GM18520 (cell line): ENCODE results near the gene GID4.

ENCODE experiments used
- ATAC-seq: cut with Tn5 transposase; IDR thresholded peaks from one replicate; pipeline ENCODE4 v1.9.1; 2021; ENCODE audit not compliant: unreplicated experiment

The GID4 gene

DNA sequence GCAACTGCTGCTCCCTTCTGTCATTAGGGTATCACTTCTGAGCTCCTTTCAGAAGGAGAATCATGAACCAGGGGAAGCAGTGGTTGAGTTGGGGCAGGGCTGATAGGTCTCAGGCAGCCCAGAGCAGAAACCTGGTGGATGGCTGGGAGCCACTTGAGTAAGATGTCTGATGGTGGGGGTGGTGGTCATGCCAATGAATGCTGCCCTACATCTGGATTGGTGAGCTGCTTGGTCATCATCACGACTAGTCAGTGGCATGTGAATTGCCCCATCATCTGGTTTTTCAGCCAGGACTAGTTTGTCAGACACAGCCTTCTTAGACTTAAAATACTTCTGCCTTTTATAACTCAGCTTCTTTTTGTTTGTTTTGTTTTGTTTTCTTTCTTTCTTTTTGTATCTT is 2.6 kb downstream of the GID4 start:
- ATAC-seq = no peak

DNA sequence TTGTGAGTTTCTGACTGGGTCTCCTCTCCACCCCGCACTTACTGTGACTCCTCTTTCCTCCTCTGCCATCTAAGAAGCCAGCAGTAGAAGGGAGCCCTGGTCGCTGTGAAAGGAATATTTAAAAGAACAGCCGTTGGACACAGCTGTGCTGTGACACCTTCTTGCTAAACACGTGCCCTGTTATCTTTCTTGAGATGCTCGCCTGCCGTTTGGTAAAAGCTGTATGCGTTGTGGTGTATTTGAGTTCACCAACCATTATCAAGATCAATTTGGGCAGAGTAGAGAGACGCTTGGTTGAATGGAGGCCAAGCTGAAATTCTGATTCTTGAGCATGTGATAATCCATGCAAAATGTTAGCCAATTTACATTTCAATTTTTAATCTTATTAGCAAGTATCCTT is 3.8 kb downstream of the GID4 start:
- ATAC-seq = no peak

DNA sequence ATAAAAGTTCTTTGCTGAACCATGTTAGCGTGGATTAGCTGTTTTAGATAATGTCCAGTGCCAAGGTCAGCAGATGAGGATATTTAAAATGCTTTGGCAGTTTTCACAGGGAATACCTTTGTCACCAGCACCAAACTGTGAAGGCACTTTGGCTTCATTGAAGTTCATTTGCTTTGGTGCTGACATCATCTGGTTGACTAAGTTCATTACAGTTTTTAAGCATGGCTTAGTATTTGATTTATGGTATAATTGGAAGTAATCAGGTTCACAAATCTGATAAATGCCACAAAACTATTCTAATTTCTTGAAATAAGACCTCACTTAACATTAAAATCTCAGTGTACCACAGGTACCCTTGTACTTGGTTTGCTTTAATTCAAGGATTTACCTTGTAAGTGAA is 4.3 kb downstream of the GID4 start:
- no peak for ATAC-seq

DNA sequence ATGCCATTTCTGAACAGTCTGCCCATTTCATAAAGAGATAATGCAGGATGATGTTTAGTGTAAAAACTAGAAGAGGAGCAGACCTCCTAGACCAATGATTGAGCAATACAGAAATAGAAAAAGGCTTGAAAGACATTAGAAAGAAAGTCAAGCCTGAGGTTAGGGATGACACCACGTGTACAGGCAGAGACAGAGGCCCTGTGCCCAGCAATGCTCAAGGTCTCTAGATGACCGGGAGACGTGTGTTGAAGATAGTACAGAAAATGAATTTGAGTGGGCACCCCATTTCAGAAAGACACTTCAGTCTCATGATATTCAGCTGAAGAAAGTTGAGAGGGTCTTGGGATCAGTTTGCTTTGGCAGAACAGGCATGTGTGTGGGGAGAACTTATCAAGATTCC is 5.4 kb downstream of the GID4 start:
- no peak for ATAC-seq

DNA sequence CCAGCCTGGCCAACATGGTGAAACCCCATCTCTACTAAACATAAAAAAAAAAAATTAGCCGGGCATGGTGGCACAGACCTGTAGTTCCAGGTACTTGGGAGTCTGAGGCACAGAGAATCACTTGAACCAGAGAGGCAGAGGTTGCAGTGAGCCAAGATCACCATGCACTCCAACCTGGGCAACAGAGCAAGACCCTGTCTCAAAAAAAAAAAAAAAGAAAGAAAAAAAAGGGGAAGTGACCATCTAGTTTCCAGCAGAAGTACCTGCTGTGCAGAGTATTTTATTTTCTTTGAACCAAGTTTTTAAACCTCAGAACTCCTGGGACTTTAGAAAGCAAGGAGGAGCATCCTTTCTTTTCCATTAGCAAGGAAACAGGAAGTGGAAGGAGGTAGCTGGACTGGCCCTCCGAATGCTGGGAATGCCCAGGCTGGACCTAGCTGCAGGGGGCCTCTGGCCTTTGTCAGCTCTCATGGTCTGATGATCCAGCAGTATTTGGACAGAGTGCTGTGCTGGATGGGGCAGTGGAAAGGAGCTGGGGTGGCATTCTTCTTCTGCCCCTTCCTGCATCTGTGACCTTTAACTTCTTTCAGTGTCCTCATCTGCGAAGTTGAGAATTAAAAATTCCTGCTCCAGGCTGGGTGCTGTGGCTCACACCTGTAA is 6.6 kb downstream of the GID4 start:
- no peak for ATAC-seq

DNA sequence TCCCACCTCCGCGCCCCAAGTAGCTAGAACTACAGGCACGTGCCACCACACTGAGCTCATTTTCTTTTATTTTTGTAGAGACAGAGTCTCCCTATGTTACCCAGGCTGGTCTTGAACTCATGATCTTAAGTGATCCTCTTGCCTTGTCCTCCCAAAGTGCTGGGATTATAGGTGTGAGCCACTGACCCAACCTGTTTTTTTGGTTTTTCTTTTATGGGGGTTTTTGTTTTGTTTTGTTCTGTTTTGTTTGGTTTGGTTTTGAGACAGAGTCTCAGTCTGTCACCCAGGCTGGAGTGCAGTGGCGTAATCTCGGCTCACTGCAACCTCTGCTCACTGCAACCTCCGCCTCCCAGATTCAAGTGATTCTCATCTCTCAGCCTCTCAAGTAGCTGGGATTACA is 16.4 kb downstream of the GID4 start:
- ATAC-seq = no peak

DNA sequence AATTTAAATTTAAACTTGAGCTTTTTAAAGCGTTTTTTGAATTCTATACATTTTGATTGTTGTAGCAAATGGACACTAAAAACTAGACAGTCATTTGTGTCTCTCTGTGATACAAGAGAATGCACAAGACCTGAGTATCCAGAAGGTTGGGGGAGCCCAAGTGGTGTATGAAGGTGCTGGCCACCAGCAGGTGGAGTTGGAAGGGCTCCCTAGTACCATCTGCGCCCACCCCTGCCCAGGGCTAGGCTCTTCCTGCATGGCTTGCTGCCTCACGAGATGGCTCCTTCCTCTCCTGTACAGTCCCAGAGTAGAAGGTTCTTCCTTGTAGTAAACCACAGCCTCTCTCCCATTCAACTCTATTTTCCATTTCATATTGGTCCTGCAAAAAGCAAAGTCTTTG is 17.0 kb downstream of the GID4 start:
- ATAC-seq = no peak

DNA sequence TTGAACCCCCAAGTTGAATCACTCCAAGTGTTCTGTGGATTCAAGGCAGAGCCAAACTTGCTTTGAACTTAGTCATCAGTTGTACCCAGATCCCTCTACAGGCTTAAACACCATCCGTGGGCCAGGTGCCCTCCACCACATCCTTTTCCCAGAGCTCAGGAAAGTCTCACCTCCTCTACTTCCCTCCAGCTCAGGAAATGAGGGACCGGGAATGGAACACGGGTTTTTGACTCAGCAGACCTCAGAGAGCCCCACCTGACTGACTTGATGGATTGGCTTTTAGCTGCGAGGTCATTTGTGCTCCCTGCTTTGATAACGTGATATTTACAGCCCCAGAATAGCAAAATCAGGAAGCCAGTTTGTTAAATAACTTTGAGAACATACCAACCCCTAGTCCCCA is 20.1 kb downstream of the GID4 start:
- ATAC-seq = no peak

DNA sequence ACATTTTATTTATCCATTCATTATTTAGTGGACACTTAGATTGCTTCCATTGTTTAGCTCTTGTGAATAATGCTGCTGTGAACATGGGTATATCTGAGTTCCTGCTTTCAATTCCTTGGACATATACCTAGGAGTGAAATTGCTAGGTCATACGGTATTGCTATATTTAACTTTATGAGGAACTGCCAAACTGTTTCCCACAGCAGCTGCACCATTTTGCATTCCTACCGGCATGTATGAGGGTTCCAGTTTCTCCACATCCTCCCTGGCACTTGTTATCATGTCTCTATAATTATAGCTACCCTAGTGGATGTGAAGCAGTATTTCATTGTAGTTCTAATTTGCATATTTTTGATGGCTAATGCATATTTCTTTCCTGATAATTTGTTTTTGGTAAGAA is 24.8 kb downstream of the GID4 start:
- ATAC-seq = no peak

DNA sequence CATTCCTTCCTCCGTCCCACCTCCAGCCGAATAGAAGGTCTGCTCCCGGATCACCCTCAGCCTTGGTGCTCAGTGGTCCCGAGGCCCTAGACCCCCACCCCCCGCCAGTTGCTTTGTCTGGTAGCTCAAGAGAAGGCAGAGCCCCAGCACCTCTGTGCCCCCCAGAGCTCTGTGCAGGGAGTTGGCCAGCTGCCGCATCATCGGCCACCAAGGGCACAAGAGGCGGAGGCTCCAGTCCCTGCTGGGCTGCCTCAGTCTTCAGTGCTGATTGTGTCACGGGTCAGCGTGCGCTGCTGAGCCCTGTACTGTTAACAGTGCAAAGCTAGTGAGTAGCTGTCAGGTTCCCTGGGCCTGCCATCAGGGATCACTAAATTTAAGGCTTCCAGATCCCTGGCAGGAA is 26.3 kb downstream of the GID4 start:
- no peak for ATAC-seq

DNA sequence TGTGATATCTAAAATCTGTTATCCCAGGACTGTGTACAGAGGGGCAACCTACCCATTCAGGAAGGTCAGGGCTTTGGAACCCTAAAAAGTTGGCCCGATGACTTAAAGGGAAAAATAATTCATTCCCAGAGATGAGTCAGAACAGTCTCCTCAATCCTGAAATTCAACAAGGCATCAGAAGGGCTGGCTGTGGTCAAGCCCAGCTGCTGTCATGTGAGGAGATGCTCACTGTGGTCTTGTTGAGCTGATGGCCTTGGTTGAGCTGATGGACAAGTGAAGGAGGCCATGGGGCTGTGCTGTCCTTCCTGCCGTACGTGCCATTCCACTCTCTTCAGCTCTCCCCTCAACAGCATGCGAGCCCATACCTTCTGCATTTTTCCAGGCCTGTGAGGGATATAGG is 27.7 kb downstream of the GID4 start:
- ATAC-seq = no peak

DNA sequence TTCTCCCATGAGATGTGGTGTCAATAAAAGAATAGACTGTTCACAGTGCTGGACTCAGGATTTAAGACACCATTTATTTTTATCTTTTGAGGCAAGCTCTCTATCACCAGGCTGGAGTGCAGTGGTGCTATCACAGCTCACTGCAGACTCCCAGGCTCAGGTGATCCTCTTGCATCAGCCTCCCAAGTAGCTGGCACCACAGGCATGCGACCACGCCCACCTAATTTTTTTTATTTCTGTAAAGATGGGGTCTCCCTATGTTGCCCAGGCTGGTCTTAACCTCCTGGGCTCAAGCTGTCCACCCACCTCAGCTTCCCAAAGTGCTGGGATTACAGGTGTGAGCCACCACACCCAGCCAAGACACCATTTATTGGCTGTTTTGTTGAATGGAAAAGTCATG is 29.9 kb downstream of the GID4 start:
- no peak for ATAC-seq

DNA sequence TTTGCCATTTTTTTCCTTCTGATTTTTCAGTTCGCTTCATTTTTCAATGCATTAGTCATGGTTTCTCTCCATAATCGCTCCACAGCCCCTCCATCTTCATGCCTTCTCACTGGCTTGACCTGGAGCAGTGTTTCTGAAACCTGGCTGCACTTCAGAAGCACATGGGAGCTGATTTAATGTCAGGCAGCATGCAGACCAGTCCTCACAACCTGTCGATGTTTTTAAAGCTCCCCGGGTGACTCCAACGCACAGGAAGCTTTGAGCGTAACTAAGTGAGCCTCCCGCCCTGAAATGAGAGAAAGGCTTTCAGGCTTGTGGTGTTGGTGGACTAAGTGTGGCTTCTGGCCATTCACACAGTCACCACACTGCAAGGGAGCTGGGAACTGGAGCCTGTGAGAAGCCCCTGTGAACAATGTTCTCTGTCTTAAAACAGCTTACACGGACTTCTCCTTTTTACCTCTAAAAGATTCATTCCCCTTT is 31.7 kb downstream of the GID4 start:
- ATAC-seq = no peak

DNA sequence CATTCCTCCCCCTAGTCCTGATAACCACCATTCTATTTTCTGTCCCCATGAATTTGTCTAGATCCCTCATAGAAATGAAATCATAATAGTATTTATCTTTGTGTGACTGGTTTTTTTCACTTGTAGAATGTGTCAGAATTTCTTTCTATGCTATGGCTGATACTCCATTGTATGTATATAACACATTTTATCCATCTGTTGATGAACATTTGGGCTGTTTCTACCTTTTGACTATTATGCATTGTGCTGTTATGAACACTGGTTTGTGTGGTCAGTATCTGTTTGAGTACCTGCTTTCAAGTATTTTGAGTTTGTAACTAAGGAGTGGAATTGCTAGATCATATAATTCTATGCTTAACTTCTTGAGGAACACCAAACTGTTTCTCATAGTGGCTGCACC is 32.5 kb downstream of the GID4 start:
- ATAC-seq = no peak

DNA sequence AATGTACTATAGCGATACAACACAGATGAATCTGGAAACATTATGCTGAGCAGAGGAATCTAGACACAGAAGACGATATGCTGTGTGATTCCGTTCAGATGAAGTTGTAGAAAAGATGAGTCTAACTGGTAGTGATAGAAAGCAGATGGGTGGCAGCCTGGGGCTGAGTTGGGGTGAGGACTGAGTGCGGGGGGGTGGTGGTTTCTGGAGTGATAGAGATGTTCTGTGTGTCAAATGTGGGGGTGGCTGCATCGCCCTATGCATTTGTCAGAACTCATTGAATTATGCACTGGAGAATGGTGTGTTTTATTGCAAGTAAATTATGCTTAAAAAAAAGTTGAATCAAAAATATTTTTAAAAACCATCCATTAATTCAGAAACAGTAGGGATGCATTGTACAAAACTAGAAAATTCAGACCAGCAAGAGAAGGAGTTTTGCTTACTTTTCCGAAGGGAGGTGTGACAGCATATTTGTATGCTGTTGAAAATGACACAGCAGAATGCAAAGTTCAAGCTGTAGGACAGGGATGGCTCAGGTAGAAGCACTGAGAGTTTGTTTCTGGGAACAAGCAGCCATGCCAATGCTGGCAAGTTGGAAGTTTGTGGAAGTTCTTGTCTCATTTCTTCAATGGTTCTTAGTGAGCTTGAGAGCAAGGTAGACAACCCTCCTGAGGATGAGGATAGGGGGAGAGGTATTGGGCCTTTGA is 35.5 kb downstream of the GID4 start:
- no peak for ATAC-seq

DNA sequence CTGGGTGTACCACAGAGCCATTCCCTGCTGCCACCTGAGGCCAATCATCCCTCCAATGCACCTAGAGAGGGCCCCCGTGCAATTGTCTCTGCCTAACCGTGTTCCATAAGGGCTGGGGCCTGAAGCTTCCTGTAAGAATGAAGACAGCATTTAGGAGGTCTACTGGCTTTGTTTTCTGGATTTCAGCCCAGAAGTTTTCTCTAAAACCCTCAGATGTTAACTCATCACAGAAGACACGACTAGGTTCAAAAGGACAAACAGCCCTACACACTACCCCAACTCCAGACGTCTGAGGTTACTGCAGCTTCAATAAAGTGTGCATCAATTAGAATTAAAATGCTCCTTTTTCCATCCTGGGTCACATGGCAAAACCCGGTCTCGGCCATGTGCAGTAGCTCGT is 37.7 kb downstream of the GID4 start:
- no peak for ATAC-seq

DNA sequence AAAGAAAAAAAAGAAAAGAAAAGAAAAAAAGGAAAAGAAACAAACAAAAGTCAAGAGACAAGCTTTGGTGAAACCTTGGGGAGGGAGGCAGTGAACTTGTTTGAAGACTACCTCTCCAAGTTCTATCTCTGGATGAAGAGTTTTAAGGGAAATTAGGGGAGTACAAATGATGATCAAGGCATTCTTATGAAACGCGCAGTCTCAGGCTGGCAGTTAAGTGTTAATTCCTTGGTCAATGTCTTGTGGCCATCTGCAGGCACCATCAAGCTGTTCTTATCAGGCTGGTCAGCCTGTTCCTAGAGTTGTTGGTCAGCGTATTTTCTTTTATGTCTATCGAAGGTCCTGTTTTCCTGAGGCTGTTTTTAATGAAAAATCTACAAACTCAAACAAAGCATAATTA is 40.3 kb downstream of the GID4 start:
- ATAC-seq = no peak

DNA sequence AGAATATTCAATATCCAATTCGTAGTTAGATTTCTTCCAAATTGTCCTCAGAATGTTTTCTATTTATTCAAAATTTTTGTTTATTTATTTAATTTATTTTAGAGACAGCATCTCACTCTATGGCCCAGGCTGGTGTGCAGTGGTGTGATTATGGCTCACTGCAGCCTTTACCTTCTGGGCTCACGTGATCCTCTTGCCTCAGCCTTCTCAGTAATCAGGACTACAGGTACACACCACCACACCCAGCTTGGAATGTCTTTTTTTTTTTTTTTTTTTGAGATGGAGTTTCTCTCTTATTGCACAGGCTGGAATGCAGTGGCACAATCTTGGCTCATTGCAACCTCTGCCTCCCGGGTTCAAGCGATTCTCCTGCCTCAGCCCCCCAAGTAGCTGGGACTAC is 45.0 kb downstream of the GID4 start:
- no peak for ATAC-seq

DNA sequence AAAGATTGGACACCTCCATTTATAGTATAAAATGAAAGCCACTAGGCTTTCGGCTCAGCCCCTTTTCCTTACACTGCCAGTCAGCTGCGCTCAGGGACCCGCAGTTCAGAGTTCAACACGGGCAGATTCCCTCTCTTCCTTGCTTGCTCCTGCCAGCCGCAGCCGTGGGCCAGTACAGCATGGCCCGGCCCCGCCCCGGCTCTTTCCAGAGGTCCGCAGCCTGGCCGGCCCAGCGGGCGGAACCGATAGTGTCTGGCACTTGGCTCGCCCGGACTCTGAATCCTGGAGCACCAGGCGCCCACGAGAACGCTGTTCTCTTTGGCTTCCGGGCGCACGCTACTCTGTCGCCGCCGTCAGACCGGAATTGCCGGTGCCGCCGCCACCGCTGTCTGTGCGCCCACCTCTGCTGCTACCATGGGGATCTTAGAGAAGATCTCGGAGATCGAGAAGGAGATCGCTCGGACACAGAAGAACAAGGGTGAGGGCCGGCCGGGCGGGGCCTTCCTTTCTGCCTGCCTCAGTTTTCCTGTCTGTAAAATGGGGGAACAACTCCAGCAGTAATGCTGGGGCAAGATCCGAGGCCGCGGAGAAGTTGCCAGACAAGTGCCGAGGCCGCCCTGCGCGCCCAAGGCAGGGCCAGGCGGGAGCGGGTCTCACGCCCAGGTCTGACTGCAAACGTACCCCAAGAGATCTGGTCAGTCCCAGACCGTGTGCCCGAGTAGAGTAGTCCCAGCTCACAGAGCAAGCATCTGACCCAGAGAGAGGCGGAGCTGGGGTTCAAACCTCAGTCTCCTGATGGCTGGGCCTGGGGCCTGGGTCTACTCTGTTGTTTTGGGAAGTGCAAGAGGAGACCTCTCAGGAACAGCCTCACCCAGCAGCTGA is 48.6 kb downstream of the GID4 start, which contains the start of gene DRG2:
TSS of gene DRG2 (plus strand) at position 339 of the 882 bp plus-strand sequence. CDS start at position 415, 76 bp downstream.
- peak; percentile 83 for ATAC-seq

DNA sequence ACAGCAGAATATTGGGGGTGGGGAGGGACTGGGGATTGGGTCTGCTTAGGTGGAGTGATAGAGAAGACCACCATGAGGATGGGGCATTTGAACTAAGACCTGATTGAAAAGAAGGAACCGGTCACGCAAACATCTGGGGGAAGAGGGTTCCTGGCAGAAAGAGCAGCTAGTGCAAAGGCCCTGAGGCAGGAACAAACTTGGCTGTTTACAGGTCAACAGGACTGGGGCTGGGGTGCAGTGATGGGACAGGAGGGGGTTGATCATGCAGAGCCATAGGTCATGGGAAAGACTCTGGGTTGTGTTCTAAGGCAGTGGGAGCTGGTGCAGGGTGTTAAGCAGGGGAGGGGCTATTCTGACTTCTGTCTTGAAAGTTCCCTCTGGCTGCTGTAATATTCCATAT is 50.4 kb downstream of the GID4 start:
- no peak for ATAC-seq

DNA sequence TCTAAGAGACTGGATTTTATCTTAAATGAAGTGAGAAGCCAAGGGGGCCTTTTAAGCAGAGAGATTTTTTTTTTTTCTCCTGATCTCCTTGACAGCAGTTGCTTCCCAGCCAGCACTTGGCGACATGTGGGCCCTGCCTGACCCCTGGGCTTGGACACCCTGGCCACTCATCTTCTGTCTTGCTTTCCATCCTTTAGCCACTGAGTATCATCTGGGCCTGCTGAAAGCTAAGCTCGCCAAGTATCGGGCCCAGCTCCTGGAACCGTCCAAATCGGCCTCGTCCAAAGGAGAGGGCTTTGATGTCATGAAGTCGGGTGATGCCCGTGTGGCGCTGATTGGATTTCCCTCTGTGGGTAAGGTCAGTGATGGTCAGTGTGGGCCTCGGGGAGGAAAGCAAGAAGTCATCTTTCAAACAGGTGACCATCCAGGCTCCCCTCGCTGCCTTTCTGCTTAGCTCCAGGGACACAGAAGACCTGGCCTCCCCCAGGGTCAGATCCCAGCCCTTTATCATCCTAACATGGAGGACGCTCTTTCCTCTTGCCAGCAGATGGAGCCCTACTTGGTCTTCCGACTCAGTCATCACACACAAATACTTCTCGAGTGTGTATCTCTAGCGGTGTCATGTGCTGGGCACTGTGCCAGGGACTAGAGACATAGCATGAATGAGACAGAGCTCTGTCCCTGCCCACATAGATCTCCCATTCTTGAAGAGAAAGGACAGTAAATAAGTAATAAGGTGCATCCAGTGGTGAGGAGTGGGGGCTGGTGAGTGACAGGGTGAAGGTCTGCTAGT is 54.6 kb downstream of the GID4 start:
- no peak for ATAC-seq
